CD14-positive monocyte (primary cell): ENCODE measurements around the gene HEPN1. TPM values are rescaled to one million over a fixed set of nuclear protein-coding genes. Genes with fewer than 3 reads are reported as not detected.
A peak's percentile ranks its signal among the peaks of the same experiment; 100 is the strongest.

Experiments
- DNase-seq, 3 donors: peaks; one replicate each; pipeline ENCODE4 v3.0.0-alpha.2; 2011 to 2022
- H2AFZ ChIP-seq: 2 replicates; pipeline ENCODE4 v1.6.0; 2012; ENCODE audit warnings: mild to moderate bottlenecking, low read depth, low read length, inconsistent platforms; ENCODE audit not compliant: insufficient read depth, poor library complexity, severe bottlenecking
- H3K27ac ChIP-seq, 2 donors: 1 replicate in 1 of 2; 2 replicates in 1 of 2; pipeline ENCODE4 v1.5.1; 2012 to 2013; ENCODE audit warnings: low read length in 2 of 2, control low read depth in 1 of 2, inconsistent platforms in 1 of 2, low read depth in 1 of 2, mild to moderate bottlenecking in 1 of 2
- H3K27me3 ChIP-seq, 2 donors: one replicate each; pipeline versions ENCODE4 v1.6.0 to v1.6.1; 2011 to 2013; ENCODE audit warnings: low read length in 2 of 2; ENCODE audit not compliant: control insufficient read depth in 2 of 2, insufficient read depth in 2 of 2
- H3K36me3 ChIP-seq, 2 donors: replicated peaks in 1 of 2; 1 replicate in 1 of 2; 2 replicates in 1 of 2; pipeline versions ENCODE4 v1.5.1 to v1.6.1; 2012 to 2013; ENCODE audit warnings: low read length in 2 of 2, control low read depth in 1 of 2, inconsistent platforms in 1 of 2, mild to moderate bottlenecking in 1 of 2; ENCODE audit not compliant: insufficient read depth in 2 of 2, control insufficient read depth in 1 of 2
- H3K4me1 ChIP-seq, 2 donors: 1 replicate in 1 of 2; 2 replicates in 1 of 2; pipeline versions ENCODE4 v1.5.1 to v1.6.1; 2012 to 2013; ENCODE audit warnings: low read length in 2 of 2, control low read depth in 1 of 2, inconsistent platforms in 1 of 2, mild to moderate bottlenecking in 1 of 2, moderate library complexity in 1 of 2; ENCODE audit not compliant: insufficient read depth in 2 of 2, control insufficient read depth in 1 of 2
- H3K4me2 ChIP-seq: replicated peaks from 2 replicates; pipeline ENCODE3; 2012; ENCODE audit warnings: low read length, moderate library complexity, mild to moderate bottlenecking; ENCODE audit not compliant: poor library complexity, severe bottlenecking; ENCODE audit errors: extremely low read depth
- H3K4me3 ChIP-seq, 3 experiments: fragments of 200-600 bp in 1 of 3; sonication (generic) in 1 of 3; replicated peaks in 1 of 3; 1 replicate in 2 of 3; 2 replicates in 1 of 3; pipeline ENCODE4 v1.5.1; 2011 to 2013; ENCODE audit warnings: low read length in 3 of 3, mild to moderate bottlenecking in 3 of 3, control low read depth in 2 of 3, low read depth in 2 of 3, inconsistent platforms in 1 of 3, moderate library complexity in 1 of 3
- H3K79me2 ChIP-seq: 2 replicates; pipeline ENCODE4 v1.6.0; 2012; ENCODE audit warnings: mild to moderate bottlenecking, control low read depth, inconsistent platforms, low read length, moderate library complexity; ENCODE audit not compliant: insufficient read depth
- H3K9ac ChIP-seq: 2 replicates; pipeline ENCODE4 v1.6.0; 2017; ENCODE audit warnings: low read length, mild to moderate bottlenecking; ENCODE audit not compliant: insufficient read depth, poor library complexity, severe bottlenecking
- H3K9me3 ChIP-seq, 2 donors: replicated peaks in 1 of 2; 1 replicate in 1 of 2; 2 replicates in 1 of 2; pipeline versions ENCODE4 v1.5.1 to v1.6.1; 2012 to 2013; ENCODE audit warnings: low read length in 2 of 2, control low read depth in 1 of 2; ENCODE audit not compliant: control insufficient read depth in 1 of 2, insufficient read depth in 1 of 2
- H4K20me1 ChIP-seq: 2 replicates; pipeline ENCODE4 v1.6.0; 2012; ENCODE audit warnings: mild to moderate bottlenecking, low read length, control low read depth, moderate library complexity; ENCODE audit not compliant: insufficient read depth
- H3K27ac Mint-ChIP-seq, 7 donors: one replicate each; pipeline ENCODE4 v1.8.0; 2020; ENCODE audit warnings: mild to moderate bottlenecking in 7 of 7, mixed read lengths in 7 of 7, moderate library complexity in 6 of 7, inconsistent platforms in 2 of 7
- H3K27me3 Mint-ChIP-seq, 3 donors: one replicate each; pipeline ENCODE4 v1.8.0; 2021 to 2022; ENCODE audit warnings: low read depth in 3 of 3, mild to moderate bottlenecking in 3 of 3, mixed read lengths in 3 of 3, moderate library complexity in 3 of 3, inconsistent platforms in 1 of 3
- H3K36me3 Mint-ChIP-seq, 2 donors: one replicate each; pipeline ENCODE4 v1.8.0; 2020; ENCODE audit warnings: mixed read lengths in 2 of 2, inconsistent platforms in 1 of 2, mild to moderate bottlenecking in 1 of 2
- H3K4me1 Mint-ChIP-seq: one replicate; pipeline ENCODE4 v1.8.0; 2020; ENCODE audit warnings: mild to moderate bottlenecking, mixed read lengths
- H3K4me3 Mint-ChIP-seq, 2 donors: one replicate each; pipeline ENCODE4 v1.8.0; 2020; ENCODE audit warnings: mild to moderate bottlenecking in 2 of 2, mixed read lengths in 2 of 2, moderate library complexity in 1 of 2
- H3K9me3 Mint-ChIP-seq, 7 donors: one replicate each; pipeline ENCODE4 v1.8.0; 2020 to 2022; ENCODE audit warnings: mixed read lengths in 7 of 7, mild to moderate bottlenecking in 6 of 7, moderate library complexity in 6 of 7, inconsistent platforms in 2 of 7
- WGBS: methylation state at CpG from one replicate; pipeline ENCODE4 v1.1.5; 2013; ENCODE audit warnings: missing lambda C conversion rate; ENCODE audit not compliant: insufficient coverage; 5-methylcytosine and 5-hydroxymethylcytosine counted together
- intact Hi-C, 2 donors: fragments of 100-400 bp; cut with micrococcal nuclease; formaldehyde crosslinking; loops; one replicate each; pipeline versions ENCODE4 v1.15.0 to v1.15.1; 2023
- polyA plus RNA-seq, 3 donors: library from polyadenylated mRNA; depleted of rRNA in 1 of 3; unstranded in 2 of 3; stranded (reverse) in 1 of 3; fragments of 300-500 nt in 2 of 3; fragments of >200 nt in 1 of 3; fragmentation: Illumina TruSeq in 2 of 3; gene quantifications; 1 replicate in 2 of 3; 2 replicates in 1 of 3; pipeline ENCODE4 v1.2.3, GENCODE V29; 2012 to 2021
- TF ChIP-seq, protein P1 (sequence below): fragments of 200-600 bp; IDR thresholded peaks from one replicate; pipeline ENCODE4 v1.8.0; 2022; ENCODE audit warnings: antibody characterized with exemption, mild to moderate bottlenecking

HEPN1 gene
- polyA plus RNA-seq, 3 donors: not detected

DNA sequence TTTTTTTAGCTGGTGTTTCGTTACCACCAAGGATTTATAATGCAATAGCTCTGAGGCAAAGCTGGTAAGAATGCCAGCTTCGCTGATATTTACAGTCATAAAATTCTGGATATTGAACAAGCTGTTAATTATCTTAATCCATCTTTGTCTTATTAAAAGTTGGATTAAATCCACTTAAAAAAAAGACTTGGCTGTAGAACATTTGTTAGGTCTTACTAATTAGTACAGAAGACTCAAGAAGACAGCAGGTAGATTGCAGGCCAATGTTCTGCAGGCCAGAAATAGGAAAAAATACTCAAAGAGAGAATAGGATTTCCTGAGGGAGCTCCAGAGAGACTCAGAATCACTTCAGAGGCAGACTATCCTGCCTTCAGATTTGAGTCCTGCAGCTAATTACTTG, 28.9 kb upstream of the HEPN1 start:
- Histone ChIP-seq H3K9me3 (no peaks in the 10 kb centered on the region), H4K20me1 (no peaks in the 10 kb centered on the region), H3K27ac (no peak overlapping the region), H3K4me1 (peaks cover 12 to 13% of the 10 kb centered on the region in 2 donors), H2AFZ (peak overlapping the region; percentile 2), H3K4me3 (no peak overlapping the region), H3K4me2 (no peak overlapping the region), H3K9ac (no peak overlapping the region), H3K79me2 (no peaks in the 10 kb centered on the region), H3K36me3 (no peaks in the 10 kb centered on the region), H3K27me3 (no peaks in the 10 kb centered on the region)
- DNase-seq: no peak
- TF ChIP-seq, protein P1, sequence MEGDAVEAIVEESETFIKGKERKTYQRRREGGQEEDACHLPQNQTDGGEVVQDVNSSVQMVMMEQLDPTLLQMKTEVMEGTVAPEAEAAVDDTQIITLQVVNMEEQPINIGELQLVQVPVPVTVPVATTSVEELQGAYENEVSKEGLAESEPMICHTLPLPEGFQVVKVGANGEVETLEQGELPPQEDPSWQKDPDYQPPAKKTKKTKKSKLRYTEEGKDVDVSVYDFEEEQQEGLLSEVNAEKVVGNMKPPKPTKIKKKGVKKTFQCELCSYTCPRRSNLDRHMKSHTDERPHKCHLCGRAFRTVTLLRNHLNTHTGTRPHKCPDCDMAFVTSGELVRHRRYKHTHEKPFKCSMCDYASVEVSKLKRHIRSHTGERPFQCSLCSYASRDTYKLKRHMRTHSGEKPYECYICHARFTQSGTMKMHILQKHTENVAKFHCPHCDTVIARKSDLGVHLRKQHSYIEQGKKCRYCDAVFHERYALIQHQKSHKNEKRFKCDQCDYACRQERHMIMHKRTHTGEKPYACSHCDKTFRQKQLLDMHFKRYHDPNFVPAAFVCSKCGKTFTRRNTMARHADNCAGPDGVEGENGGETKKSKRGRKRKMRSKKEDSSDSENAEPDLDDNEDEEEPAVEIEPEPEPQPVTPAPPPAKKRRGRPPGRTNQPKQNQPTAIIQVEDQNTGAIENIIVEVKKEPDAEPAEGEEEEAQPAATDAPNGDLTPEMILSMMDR: no peak
- Mint-ChIP-seq H3K27me3 (peaks cover 0 to 2% (median 0%) of the 10 kb centered on the region in 3 donors), H3K4me1 (peaks cover 19% of the 10 kb centered on the region), H3K4me3 (no peak overlapping the region), H3K9me3 (no peaks in the 10 kb centered on the region), H3K36me3 (no peaks in the 10 kb centered on the region), H3K27ac (no peak overlapping the region)
- intact Hi-C loops: no loop called here
- no CpG with 5 or more reads among the region's 2 CpGs for WGBS

DNA sequence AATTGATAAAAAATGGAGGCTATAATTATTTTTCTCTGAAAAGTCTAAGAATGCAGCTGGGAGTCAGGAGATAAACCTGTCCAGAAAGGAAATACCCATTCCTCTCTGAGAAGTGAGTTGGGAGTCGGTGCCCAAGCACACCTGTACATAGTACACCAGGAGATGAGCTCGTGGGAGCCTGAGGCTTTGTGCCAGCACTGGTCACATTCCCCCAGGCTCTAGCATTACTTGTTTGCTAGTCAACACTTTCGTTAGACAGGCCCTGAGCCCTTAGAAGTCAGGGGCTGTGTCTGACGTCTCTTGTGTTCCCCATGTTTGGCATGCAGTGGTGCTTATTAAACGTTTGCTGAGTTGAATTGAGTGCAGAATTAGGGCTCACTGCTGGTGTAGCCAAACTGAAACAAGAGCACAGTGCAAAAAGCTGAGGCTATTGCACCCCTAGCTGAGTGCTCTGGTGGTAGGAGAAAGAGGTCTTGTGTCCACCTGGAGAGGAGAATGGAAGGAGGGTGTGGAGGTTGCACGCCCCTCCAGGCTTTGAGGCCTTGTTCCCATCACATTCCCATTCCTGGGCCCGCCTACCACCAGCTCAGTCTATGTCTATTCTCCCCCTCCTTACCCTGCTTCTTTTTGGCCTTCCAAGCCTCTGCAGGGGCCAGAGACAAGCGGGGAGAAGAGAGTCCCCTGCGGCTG, 28.2 kb upstream of the HEPN1 start:
- H4K20me1 ChIP-seq: no peaks in the 10 kb centered on the region
- no peak overlapping the region for H3K27ac ChIP-seq
- DNase-seq: no peak
- H3K36me3 ChIP-seq: no peaks in the 10 kb centered on the region
- WGBS: 96% methylated on average over 7 of the region's 9 CpGs
- TF ChIP-seq, protein P1: no peak
- no peaks in the 10 kb centered on the region for H3K79me2 ChIP-seq
- H3K27ac Mint-ChIP-seq: no peak overlapping the region
- H3K9ac ChIP-seq: no peak overlapping the region
- H3K27me3 Mint-ChIP-seq: peaks cover 0 to 2% (median 0%) of the 10 kb centered on the region in 3 donors
- no peak overlapping the region for H3K4me3 ChIP-seq
- H3K4me3 Mint-ChIP-seq: no peak overlapping the region
- no peak overlapping the region for H2AFZ ChIP-seq
- H3K27me3 ChIP-seq: no peaks in the 10 kb centered on the region
- H3K4me2 ChIP-seq: no peak overlapping the region
- H3K9me3 Mint-ChIP-seq: no peaks in the 10 kb centered on the region
- H3K4me1 Mint-ChIP-seq: peaks cover 19% of the 10 kb centered on the region
- intact Hi-C loops: no loop called here
- H3K4me1 ChIP-seq: peaks cover 12 to 13% of the 10 kb centered on the region in 2 donors
- no peaks in the 10 kb centered on the region for H3K9me3 ChIP-seq
- no peaks in the 10 kb centered on the region for H3K36me3 Mint-ChIP-seq
